A549 (cell line): Measurements from ENCODE around the gene NLGN2.

Experiments used
- KDM1A ChIP-seq: fragments of 200-600 bp; sonication (generic); IDR thresholded peaks from 2 replicates; pipeline ENCODE4 v1.6.1; 2016; ENCODE audit warnings: low read depth, mild to moderate bottlenecking
- PHF8 ChIP-seq: fragments of 200-600 bp; sonication (generic); IDR thresholded peaks from 2 replicates; pipeline ENCODE4 v1.6.1; 2016; ENCODE audit warnings: low read depth, mild to moderate bottlenecking, antibody characterized with exemption, moderate library complexity, borderline replicate concordance
- SREBF2 ChIP-seq: fragments of 450-650 bp; IDR thresholded peaks from 2 replicates; pipeline ENCODE4 v1.6.1; 2014; ENCODE audit warnings: mild to moderate bottlenecking, moderate library complexity
- TF ChIP-seq, protein P1 (sequence below): fragments of >200 bp; sonication (Bioruptor Twin); formaldehyde crosslinking; IDR thresholded peaks from 3 replicates; pipeline ENCODE4 v1.5.1; 2016
- TF ChIP-seq, protein P2 (sequence below): fragments of 450-650 bp; IDR thresholded peaks from 2 replicates; pipeline ENCODE4 v1.6.1; 2014; ENCODE audit warnings: antibody characterized with exemption

- TF ChIP-seq, protein P1, sequence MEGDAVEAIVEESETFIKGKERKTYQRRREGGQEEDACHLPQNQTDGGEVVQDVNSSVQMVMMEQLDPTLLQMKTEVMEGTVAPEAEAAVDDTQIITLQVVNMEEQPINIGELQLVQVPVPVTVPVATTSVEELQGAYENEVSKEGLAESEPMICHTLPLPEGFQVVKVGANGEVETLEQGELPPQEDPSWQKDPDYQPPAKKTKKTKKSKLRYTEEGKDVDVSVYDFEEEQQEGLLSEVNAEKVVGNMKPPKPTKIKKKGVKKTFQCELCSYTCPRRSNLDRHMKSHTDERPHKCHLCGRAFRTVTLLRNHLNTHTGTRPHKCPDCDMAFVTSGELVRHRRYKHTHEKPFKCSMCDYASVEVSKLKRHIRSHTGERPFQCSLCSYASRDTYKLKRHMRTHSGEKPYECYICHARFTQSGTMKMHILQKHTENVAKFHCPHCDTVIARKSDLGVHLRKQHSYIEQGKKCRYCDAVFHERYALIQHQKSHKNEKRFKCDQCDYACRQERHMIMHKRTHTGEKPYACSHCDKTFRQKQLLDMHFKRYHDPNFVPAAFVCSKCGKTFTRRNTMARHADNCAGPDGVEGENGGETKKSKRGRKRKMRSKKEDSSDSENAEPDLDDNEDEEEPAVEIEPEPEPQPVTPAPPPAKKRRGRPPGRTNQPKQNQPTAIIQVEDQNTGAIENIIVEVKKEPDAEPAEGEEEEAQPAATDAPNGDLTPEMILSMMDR: no peak
- TF ChIP-seq, protein P2, sequence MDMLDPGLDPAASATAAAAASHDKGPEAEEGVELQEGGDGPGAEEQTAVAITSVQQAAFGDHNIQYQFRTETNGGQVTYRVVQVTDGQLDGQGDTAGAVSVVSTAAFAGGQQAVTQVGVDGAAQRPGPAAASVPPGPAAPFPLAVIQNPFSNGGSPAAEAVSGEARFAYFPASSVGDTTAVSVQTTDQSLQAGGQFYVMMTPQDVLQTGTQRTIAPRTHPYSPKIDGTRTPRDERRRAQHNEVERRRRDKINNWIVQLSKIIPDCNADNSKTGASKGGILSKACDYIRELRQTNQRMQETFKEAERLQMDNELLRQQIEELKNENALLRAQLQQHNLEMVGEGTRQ: no peak
- TF ChIP-seq PHF8: no peak
- no peak for TF ChIP-seq SREBF2
- TF ChIP-seq KDM1A: no peak
These were observed 30.4 kb downstream of the NLGN2 start for GRCh38 chr17:7437950-7438614.
